Measurements from ENCODE around the gene MSANTD2. TPM values are rescaled to one million over a fixed set of nuclear protein-coding genes. Genes with fewer than 3 reads are reported as not detected.
A peak's percentile ranks its signal among the peaks of the same experiment; 100 is the strongest.

Gene MSANTD2
- total and polyA plus RNA-seq, 9 of the 15 experiments (the other 6 are each of a cell fraction or from before 2014, with no cell fraction given): 1.3 to 9.9 (median 5.3) TPM

GRCh38 chr11:124753624-124754023 lies 46.6 kb downstream of the MSANTD2 start (continued):
- TF ChIP-seq ELK3 (CRISPR knock-in tag; IDR thresholded peaks at IDR 0.05) (no peak), ZNF184 (CRISPR knock-in tag; IDR thresholded peaks at IDR 0.05) (no peak), STAT5B (CRISPR knock-in tag; IDR thresholded peaks at IDR 0.05) (no peak), FOXA1 (IDR thresholded peaks at IDR 0.05; ENCODE audit: borderline replicate concordance) (no peak), KDM2B (CRISPR knock-in tag; IDR thresholded peaks at IDR 0.05) (no peak), POLR2G (IDR thresholded peaks at IDR 0.05; ENCODE audit: low read depth, low read length) (no peak), ZNF445 (CRISPR knock-in tag; IDR thresholded peaks at IDR 0.05; ENCODE audit: low read depth) (no peak), ZBTB17 (CRISPR knock-in tag; IDR thresholded peaks at IDR 0.05) (no peak), ZNF263 (CRISPR knock-in tag; IDR thresholded peaks at IDR 0.05; ENCODE audit: borderline replicate concordance) (no peak), SP1 (CRISPR knock-in tag; IDR thresholded peaks at IDR 0.05) (no peak), MTA2 (IDR thresholded peaks at IDR 0.05; ENCODE audit: low read depth) (no peak), PHF21A (IDR thresholded peaks at IDR 0.05; ENCODE audit: borderline replicate concordance, low read depth) (no peak)

GRCh38 chr11:124753205-124753604 lies 47.0 kb downstream of the MSANTD2 start:
- Histone ChIP-seq H2AFZ (ENCODE audit: low read depth, low read length) (no peak overlapping the region), H4K20me1 (replicated peaks; ENCODE audit: control insufficient read depth, insufficient read depth, low read length) (no peaks in the 10 kb centered on the region), H3K79me2 (ENCODE audit: control insufficient read depth, insufficient read depth, low read length) (no peaks in the 10 kb centered on the region), H3K4me1 (replicated peaks in 1 of 2; ENCODE audit: control insufficient read depth in 2 of 2, insufficient read depth in 2 of 2, low read length in 2 of 2) (peaks cover 11 to 15% of the 10 kb centered on the region in 2 experiments; a peak in 4 of 5 replicates), H3K27ac (ENCODE audit: extremely low read depth, low read depth, low read length) (no peak overlapping the region), H3K4me2 (ENCODE audit: insufficient read depth, low read length) (no peak overlapping the region), H3K4me3 (no peak overlapping the region), H3K27me3 (ENCODE audit: control insufficient read depth in 2 of 2, insufficient read depth in 2 of 2, low read length in 2 of 2) (peaks cover 13 to 59% of the 10 kb centered on the region in 2 experiments; a peak in 4 of 5 replicates), H3K9ac (ENCODE audit: insufficient read depth in 1 of 2, low read depth in 2 of 2, low read length in 2 of 2) (no peak overlapping the region), H3K36me3 (ENCODE audit: control insufficient read depth, insufficient read depth, low read length) (no peaks in the 10 kb centered on the region), H3K9me3 (replicated peaks; ENCODE audit: control insufficient read depth, insufficient read depth, low read depth, low read length) (no peaks in the 10 kb centered on the region), H3K9me1 (ENCODE audit: control insufficient read depth, insufficient read depth, low read length) (no peaks in the 10 kb centered on the region)
- TF ChIP-seq SPI1 (IDR thresholded peaks at IDR 0.05; ENCODE audit: borderline replicate concordance, low read depth, low read length): peak; percentile 96
- no peak for TF ChIP-seq SETDB1 (IDR thresholded peaks at IDR 0.05; ENCODE audit: low read length)
- in situ Hi-C loops (cut with MboI) (no loop called here), intact Hi-C loops (cut with micrococcal nuclease) (no loop called here)
- ChIA-PET POLR2A (interaction anchor here (0.6 to 1.5 kb wide), 5 partner anchors 9 to 562 kb away, joined by 3 to 4 read pairs (median 3); partner anchors contain the start of genes SIAE and SPA17), CTCF (ENCODE audit: low intra/inter-chr PET ratio) (no interaction called here)
- ATAC-seq (peak; percentile 38; the same call in 2 of the 3 replicates), FAIRE-seq (no peak), DNase-seq (ENCODE audit: extremely low read depth in 1 of 4, low spot score in 3 of 4) (no peak)
- BruUV-seq (replicated peaks): no TSS peak
